GM23338 (cell line): ENCODE results near the gene OR6A2. TPM values are rescaled to one million over a fixed set of nuclear protein-coding genes. Genes with fewer than 3 reads are reported as not detected.

ENCODE experiments used
- ATAC-seq: fragments of 200-7000 bp; cut with Tn5 transposase; 3 replicates; pipeline ENCODE4 v1.9.1; 2020
- DNase-seq: peaks from one replicate; pipeline ENCODE4 v3.0.0-alpha.2; 2015; ENCODE audit warnings: low spot score
- H2AFZ ChIP-seq: fragments of 200-600 bp; sonication (generic); 2 replicates; pipeline ENCODE4 v1.8.0; 2016; ENCODE audit warnings: antibody characterized with exemption, mild to moderate bottlenecking, moderate library complexity
- H3F3A ChIP-seq: fragments of 200-600 bp; sonication (generic); replicated peaks from 2 replicates; pipeline ENCODE4 v1.8.0; 2017; ENCODE audit warnings: antibody characterized with exemption, mixed run types, low read depth
- H3K27ac ChIP-seq: fragments of 200-600 bp; sonication (generic); 2 replicates; pipeline ENCODE4 v1.6.1; 2016; ENCODE audit warnings: low read depth
- H3K27me3 ChIP-seq: fragments of 200-600 bp; sonication (generic); 2 replicates; pipeline ENCODE4 v1.8.0; 2016; ENCODE audit warnings: mild to moderate bottlenecking, mixed run types, moderate library complexity; ENCODE audit not compliant: insufficient read depth
- H3K36me3 ChIP-seq: fragments of 200-600 bp; sonication (generic); 2 replicates; pipeline ENCODE4 v1.8.0; 2016; ENCODE audit warnings: mild to moderate bottlenecking; ENCODE audit not compliant: insufficient read depth
- H3K4me1 ChIP-seq: fragments of 200-600 bp; sonication (generic); 2 replicates; pipeline ENCODE4 v1.8.0; 2016; ENCODE audit warnings: mild to moderate bottlenecking, moderate library complexity; ENCODE audit not compliant: insufficient read depth
- H3K4me2 ChIP-seq: fragments of 200-600 bp; sonication (generic); 2 replicates; pipeline ENCODE4 v1.7.1; 2017; ENCODE audit warnings: mixed run types
- H3K4me3 ChIP-seq: fragments of 200-600 bp; sonication (generic); 2 replicates; pipeline ENCODE4 v1.6.1; 2016; ENCODE audit warnings: mixed run types
- H3K79me2 ChIP-seq: fragments of 200-600 bp; sonication (generic); replicated peaks from 2 replicates; pipeline ENCODE4 v1.8.0; 2017; ENCODE audit warnings: mild to moderate bottlenecking; ENCODE audit not compliant: insufficient read depth
- H3K9me2 ChIP-seq: fragments of 200-600 bp; sonication (generic); 2 replicates; pipeline ENCODE4 v1.8.0; 2017; ENCODE audit not compliant: insufficient read depth
- H4K20me1 ChIP-seq: fragments of 200-600 bp; sonication (generic); replicated peaks from 2 replicates; pipeline ENCODE4 v1.8.0; 2017; ENCODE audit warnings: mild to moderate bottlenecking; ENCODE audit not compliant: insufficient read depth
- H3K27ac Mint-ChIP-seq: 2 replicates; pipeline ENCODE4 v1.8.0; 2020; ENCODE audit warnings: inconsistent platforms, mild to moderate bottlenecking, moderate library complexity, mixed read lengths
- H3K27me3 Mint-ChIP-seq: 3 replicates; pipeline ENCODE4 v1.8.0; 2022; ENCODE audit warnings: low read depth, mild to moderate bottlenecking, moderate library complexity, mixed read lengths, inconsistent platforms; ENCODE audit not compliant: insufficient read depth, poor library complexity
- H3K36me3 Mint-ChIP-seq: 3 replicates; pipeline ENCODE4 v1.8.0; 2021; ENCODE audit warnings: low read depth, mild to moderate bottlenecking, inconsistent platforms, moderate library complexity, mixed read lengths
- H3K4me1 Mint-ChIP-seq: 3 replicates; pipeline ENCODE4 v1.8.0; 2020; ENCODE audit warnings: mild to moderate bottlenecking, inconsistent platforms, mixed read lengths
- H3K4me3 Mint-ChIP-seq: 3 replicates; pipeline ENCODE4 v1.8.0; 2021; ENCODE audit warnings: moderate library complexity, mild to moderate bottlenecking, inconsistent platforms, mixed read lengths
- H3K9me3 Mint-ChIP-seq: 3 replicates; pipeline ENCODE4 v1.8.0; 2020; ENCODE audit warnings: moderate library complexity, mild to moderate bottlenecking, inconsistent platforms, mixed read lengths
- CREB1 ChIP-seq: fragments of 250-450 bp; sonication (Bioruptor Pico); IDR thresholded peaks from 2 replicates; pipeline ENCODE4 v1.5.0; 2020; ENCODE audit warnings: low read depth, mild to moderate bottlenecking, moderate library complexity
- ETS1 ChIP-seq: IDR thresholded peaks from 2 replicates; pipeline ENCODE4 v1.6.1; 2016; ENCODE audit warnings: antibody characterized with exemption
- EZH2 ChIP-seq: fragments of 200-600 bp; sonication (generic); IDR thresholded peaks from one replicate; pipeline ENCODE4 v1.8.0; 2017; ENCODE audit warnings: antibody characterized with exemption, mild to moderate bottlenecking, low read depth; ENCODE audit not compliant: unreplicated experiment
- EZH2phosphoT487 ChIP-seq: fragments of 200-600 bp; sonication (generic); IDR thresholded peaks from one replicate; pipeline ENCODE4 v1.8.1; 2018; ENCODE audit warnings: antibody characterized with exemption; ENCODE audit not compliant: unreplicated experiment
- JUNB ChIP-seq: IDR thresholded peaks from one replicate; pipeline ENCODE4 v1.6.1; 2016; ENCODE audit warnings: antibody characterized with exemption; ENCODE audit not compliant: unreplicated experiment
- NANOG ChIP-seq: IDR thresholded peaks from 2 replicates; pipeline ENCODE4 v1.6.1; 2016; ENCODE audit warnings: antibody characterized with exemption, borderline replicate concordance
- POLR2AphosphoS5 ChIP-seq: IDR thresholded peaks from 2 replicates; pipeline ENCODE4 v1.6.1; 2016; ENCODE audit warnings: antibody characterized with exemption, low read depth
- REST ChIP-seq: IDR thresholded peaks from one replicate; pipeline ENCODE4 v1.6.1; 2018; ENCODE audit warnings: antibody characterized with exemption; ENCODE audit not compliant: unreplicated experiment
- STAT1 ChIP-seq: IDR thresholded peaks from one replicate; pipeline ENCODE4 v1.6.1; 2016; ENCODE audit warnings: antibody characterized with exemption; ENCODE audit not compliant: unreplicated experiment
- ZNF114 ChIP-seq: fragments of 250-450 bp; sonication (Bioruptor Pico); IDR thresholded peaks from 2 replicates; pipeline ENCODE4 v1.5.0; 2020; ENCODE audit warnings: mild to moderate bottlenecking, moderate library complexity
- ZNF331 ChIP-seq: fragments of 250-450 bp; sonication (Bioruptor Pico); IDR thresholded peaks from 2 replicates; pipeline ENCODE4 v1.5.0; 2020; ENCODE audit warnings: low read depth, mild to moderate bottlenecking, moderate library complexity
- polyA plus RNA-seq: library from polyadenylated mRNA; unstranded; fragments of >200 nt; fragmentation: Nextera tagmentation; extraction: Ambion mirVana; gene quantifications from 2 replicates; pipeline ENCODE4 v1.2.1, GENCODE V29; 2016
- total RNA-seq: library from RNA; depleted of rRNA; stranded (reverse); fragments of >200 nt; shearing (Covaris generic); gene quantifications from 2 replicates; pipeline ENCODE4 v1.2.3, GENCODE V29; 2014
- TF ChIP-seq, protein P1 (sequence below), 2 experiments: fragments of 200-600 bp in 1 of 2; sonication (generic) in 1 of 2; conservative IDR thresholded peaks; 2 replicates each; pipeline versions ENCODE4 v1.5.1 to v1.6.1; 2016 to 2017; ENCODE audit warnings: antibody characterized with exemption in 2 of 2, low read depth in 2 of 2, mild to moderate bottlenecking in 2 of 2, moderate library complexity in 1 of 2

The OR6A2 gene
- total and polyA plus RNA-seq, 2 experiments from 2014 or later, result 0.06 to 0.97 TPM

- no peaks in the 10 kb centered on the region for H3K9me3 Mint-ChIP-seq
- no peaks in the 10 kb centered on the region; the same call in 1 of the 2 replicates for H3K9me2 ChIP-seq
- H3K36me3 Mint-ChIP-seq, result no peaks in the 10 kb centered on the region
- H3K27me3 Mint-ChIP-seq, result no peaks in the 10 kb centered on the region
- H3K36me3 ChIP-seq, result no peaks in the 10 kb centered on the region
- no peak overlapping the region for H2AFZ ChIP-seq
- H3K4me1 ChIP-seq, result no peaks in the 10 kb centered on the region
- no peaks in the 10 kb centered on the region for H3K79me2 ChIP-seq
- H3K4me3 Mint-ChIP-seq, result no peak overlapping the region
- no peaks in the 10 kb centered on the region for H3F3A ChIP-seq
- DNase-seq (no peak), ATAC-seq (no peak)
- H3K27ac ChIP-seq, result no peak overlapping the region
- H3K4me2 ChIP-seq, result no peak overlapping the region
- no peaks in the 10 kb centered on the region for H4K20me1 ChIP-seq
- no peak overlapping the region for H3K4me3 ChIP-seq
- H3K27me3 ChIP-seq, result no peaks in the 10 kb centered on the region
- H3K4me1 Mint-ChIP-seq, result peaks cover 3% of the 10 kb centered on the region; the same call in 1 of the 3 replicates
- no peak overlapping the region for H3K27ac Mint-ChIP-seq
- TF ChIP-seq REST, result no peak
These were observed 18.7 kb downstream of the OR6A2 start for GRCh38 chr11:6780829-6781228.

GRCh38 chr11:6778518-6778917 lies 21.0 kb downstream of the OR6A2 start:
- Histone ChIP-seq H3F3A (no peaks in the 10 kb centered on the region), H4K20me1 (no peaks in the 10 kb centered on the region), H3K9me2 (no peaks in the 10 kb centered on the region), H3K4me3 (no peak overlapping the region), H3K4me2 (no peak overlapping the region), H3K79me2 (no peaks in the 10 kb centered on the region), H3K27ac (no peak overlapping the region), H2AFZ (no peak overlapping the region), H3K27me3 (no peaks in the 10 kb centered on the region), H3K4me1 (no peaks in the 10 kb centered on the region), H3K36me3 (no peaks in the 10 kb centered on the region)
- no peak for DNase-seq
- no peak overlapping the region for H3K27ac Mint-ChIP-seq
- no peaks in the 10 kb centered on the region for H3K36me3 Mint-ChIP-seq
- H3K4me1 Mint-ChIP-seq, result peaks cover 3% of the 10 kb centered on the region; the same call in 1 of the 3 replicates
- H3K27me3 Mint-ChIP-seq, result no peaks in the 10 kb centered on the region
- ATAC-seq, result no peak
- H3K4me3 Mint-ChIP-seq, result no peak overlapping the region
- no peaks in the 10 kb centered on the region for H3K9me3 Mint-ChIP-seq
- no peak for TF ChIP-seq POLR2AphosphoS5
- TF ChIP-seq EZH2, result no peak
- no peak for TF ChIP-seq CREB1
- TF ChIP-seq EZH2phosphoT487, result no peak
- TF ChIP-seq JUNB, result no peak
- TF ChIP-seq, protein P1, sequence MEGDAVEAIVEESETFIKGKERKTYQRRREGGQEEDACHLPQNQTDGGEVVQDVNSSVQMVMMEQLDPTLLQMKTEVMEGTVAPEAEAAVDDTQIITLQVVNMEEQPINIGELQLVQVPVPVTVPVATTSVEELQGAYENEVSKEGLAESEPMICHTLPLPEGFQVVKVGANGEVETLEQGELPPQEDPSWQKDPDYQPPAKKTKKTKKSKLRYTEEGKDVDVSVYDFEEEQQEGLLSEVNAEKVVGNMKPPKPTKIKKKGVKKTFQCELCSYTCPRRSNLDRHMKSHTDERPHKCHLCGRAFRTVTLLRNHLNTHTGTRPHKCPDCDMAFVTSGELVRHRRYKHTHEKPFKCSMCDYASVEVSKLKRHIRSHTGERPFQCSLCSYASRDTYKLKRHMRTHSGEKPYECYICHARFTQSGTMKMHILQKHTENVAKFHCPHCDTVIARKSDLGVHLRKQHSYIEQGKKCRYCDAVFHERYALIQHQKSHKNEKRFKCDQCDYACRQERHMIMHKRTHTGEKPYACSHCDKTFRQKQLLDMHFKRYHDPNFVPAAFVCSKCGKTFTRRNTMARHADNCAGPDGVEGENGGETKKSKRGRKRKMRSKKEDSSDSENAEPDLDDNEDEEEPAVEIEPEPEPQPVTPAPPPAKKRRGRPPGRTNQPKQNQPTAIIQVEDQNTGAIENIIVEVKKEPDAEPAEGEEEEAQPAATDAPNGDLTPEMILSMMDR (conservative IDR thresholded peaks at IDR 0.05; ENCODE audit: low read depth in 2 of 2), result no peak
- TF ChIP-seq NANOG, result no peak
- TF ChIP-seq ZNF331 (CRISPR knock-in tag), result no peak
- no peak for TF ChIP-seq ETS1
- TF ChIP-seq REST, result no peak
- no peak for TF ChIP-seq ZNF114 (CRISPR knock-in tag)
- no peak for TF ChIP-seq STAT1
